Esophagus muscularis mucosa (tissue), 4 donors: ENCODE results near the gene KLF12. TPM values are rescaled to one million over a fixed set of nuclear protein-coding genes. Genes with fewer than 3 reads are reported as not detected.

Experiments
- DNase-seq: peaks from one replicate; pipeline ENCODE4 v3.0.0-alpha.2; 2017; ENCODE audit errors: extremely low spot score
- H3K27ac ChIP-seq, 4 donors: fragments of 200-600 bp; sonication (generic); replicated peaks in 1 of 4; 1 replicate in 3 of 4; 2 replicates in 1 of 4; pipeline ENCODE4 v1.5.1; 2016 to 2019; ENCODE audit warnings: mild to moderate bottlenecking in 1 of 4
- H3K27me3 ChIP-seq, 4 donors: fragments of 200-600 bp; sonication (generic); one replicate each; pipeline versions ENCODE4 v1.5.1 to v1.6.0; 2016 to 2019
- H3K36me3 ChIP-seq, 4 donors: fragments of 200-600 bp; sonication (generic); one replicate each; pipeline ENCODE4 v1.5.1; 2016 to 2019
- H3K4me1 ChIP-seq, 4 donors: fragments of 200-600 bp; sonication (generic); one replicate each; pipeline ENCODE4 v1.5.1; 2016 to 2019
- H3K4me3 ChIP-seq, 4 donors: fragments of 200-600 bp; sonication (generic); 1 replicate in 2 of 4; 2 replicates in 2 of 4; pipeline ENCODE4 v1.5.1; 2016 to 2019; ENCODE audit warnings: mild to moderate bottlenecking in 4 of 4, moderate library complexity in 1 of 4
- H3K9me3 ChIP-seq, 4 donors: fragments of 200-600 bp; sonication (generic); 1 replicate in 3 of 4; 2 replicates in 1 of 4; pipeline ENCODE4 v1.5.1; 2016 to 2019
- EP300 ChIP-seq: sonication (generic); formaldehyde crosslinking; IDR thresholded peaks from one replicate; pipeline ENCODE4 v1.6.1; 2017; ENCODE audit warnings: antibody characterized with exemption
- POLR2A ChIP-seq: fragments of 450-650 bp; IDR thresholded peaks from one replicate; pipeline ENCODE4 v1.6.1; 2017; ENCODE audit warnings: antibody characterized with exemption, moderate library complexity, mild to moderate bottlenecking, low read depth
- POLR2AphosphoS5 ChIP-seq, 2 donors: sonication (generic); formaldehyde crosslinking; IDR thresholded peaks; one replicate each; pipeline ENCODE4 v1.6.1; 2017; ENCODE audit warnings: antibody characterized with exemption in 2 of 2
- WGBS: methylation state at CpG from one replicate; pipeline ENCODE4 v1.1.5; 2018; 5-methylcytosine and 5-hydroxymethylcytosine counted together
- intact Hi-C: fragments of 100-400 bp; cut with DNase I; formaldehyde crosslinking; loops from one replicate; pipeline ENCODE4 v1.15.1; 2023
- total RNA-seq, 4 donors: library from RNA; depleted of rRNA; stranded (reverse); fragments of >200 nt; gene quantifications; one replicate each; pipeline versions ENCODE4 v1.1.0 to v1.2.1, GENCODE V29; 2016
- TF ChIP-seq, protein P1 (sequence below), 3 experiments: fragments of 200-600 bp in 2 of 3; fragments of 450-650 bp in 1 of 3; sonication (generic) in 2 of 3; IDR thresholded peaks; one replicate each; pipeline ENCODE4 v1.5.1; 2017 to 2019; ENCODE audit warnings: antibody characterized with exemption in 3 of 3, mild to moderate bottlenecking in 2 of 3, moderate library complexity in 1 of 3

The KLF12 gene
- total RNA-seq, 4 donors from 2014 or later = 13.8 to 20.7 (median 17.0) TPM

DNA sequence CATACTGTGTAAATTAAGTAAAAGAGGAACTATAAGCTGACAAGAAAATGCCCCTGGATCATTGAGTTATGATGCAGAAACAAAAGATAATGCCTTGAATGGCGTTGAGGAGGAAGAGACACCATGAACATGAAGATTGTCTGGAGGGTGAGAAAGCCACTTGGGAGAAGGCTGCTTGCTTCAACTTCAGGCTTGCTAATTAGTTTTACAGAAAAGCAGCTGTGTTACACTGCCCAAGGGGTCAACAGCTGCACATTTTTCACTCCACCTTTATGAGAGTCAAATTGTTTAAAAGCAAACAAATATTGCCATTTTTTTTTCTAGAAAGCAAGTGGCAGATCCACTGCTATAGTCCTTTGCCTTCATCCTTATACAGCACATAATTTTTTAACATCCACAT lies 35.5 kb upstream of the KLF12 start:
- intact Hi-C loops = no loop called here
- no peaks in the 10 kb centered on the region for H3K36me3 ChIP-seq
- no peaks in the 10 kb centered on the region for H3K27me3 ChIP-seq
- no peak overlapping the region for H3K4me3 ChIP-seq
- no peak for DNase-seq
- H3K9me3 ChIP-seq = no peaks in the 10 kb centered on the region
- H3K27ac ChIP-seq = no peak overlapping the region
- TF ChIP-seq EP300 (no peak), POLR2AphosphoS5 (IDR thresholded peaks at IDR 0.05) (no peak), POLR2A (no peak)
- TF ChIP-seq, protein P1, sequence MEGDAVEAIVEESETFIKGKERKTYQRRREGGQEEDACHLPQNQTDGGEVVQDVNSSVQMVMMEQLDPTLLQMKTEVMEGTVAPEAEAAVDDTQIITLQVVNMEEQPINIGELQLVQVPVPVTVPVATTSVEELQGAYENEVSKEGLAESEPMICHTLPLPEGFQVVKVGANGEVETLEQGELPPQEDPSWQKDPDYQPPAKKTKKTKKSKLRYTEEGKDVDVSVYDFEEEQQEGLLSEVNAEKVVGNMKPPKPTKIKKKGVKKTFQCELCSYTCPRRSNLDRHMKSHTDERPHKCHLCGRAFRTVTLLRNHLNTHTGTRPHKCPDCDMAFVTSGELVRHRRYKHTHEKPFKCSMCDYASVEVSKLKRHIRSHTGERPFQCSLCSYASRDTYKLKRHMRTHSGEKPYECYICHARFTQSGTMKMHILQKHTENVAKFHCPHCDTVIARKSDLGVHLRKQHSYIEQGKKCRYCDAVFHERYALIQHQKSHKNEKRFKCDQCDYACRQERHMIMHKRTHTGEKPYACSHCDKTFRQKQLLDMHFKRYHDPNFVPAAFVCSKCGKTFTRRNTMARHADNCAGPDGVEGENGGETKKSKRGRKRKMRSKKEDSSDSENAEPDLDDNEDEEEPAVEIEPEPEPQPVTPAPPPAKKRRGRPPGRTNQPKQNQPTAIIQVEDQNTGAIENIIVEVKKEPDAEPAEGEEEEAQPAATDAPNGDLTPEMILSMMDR (IDR thresholded peaks at IDR 0.05) = no peak
- no peaks in the 10 kb centered on the region for H3K4me1 ChIP-seq
- 59% methylated on average over 1 of the region's 1 CpG for WGBS

DNA sequence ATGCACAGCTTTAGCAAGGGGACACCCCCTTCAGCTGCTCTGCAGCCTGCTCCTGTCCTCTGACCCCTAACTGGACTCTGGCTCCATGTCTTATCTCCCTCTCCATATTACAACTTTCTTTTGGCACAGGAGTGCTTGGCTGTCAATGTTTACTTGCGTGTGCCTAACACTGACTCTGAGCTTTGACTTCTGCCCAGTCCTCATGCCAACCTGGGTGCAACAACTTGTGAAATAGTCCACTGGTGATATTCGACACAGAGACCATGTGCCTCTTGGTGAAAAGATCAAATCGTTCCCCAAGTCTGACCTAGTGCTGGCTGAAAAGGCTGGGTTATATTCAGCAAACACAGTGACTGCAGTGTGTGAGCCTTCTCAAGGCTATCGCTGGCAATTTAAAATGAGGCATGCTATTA lies 34.1 kb upstream of the KLF12 start:
- no peak overlapping the region for H3K27ac ChIP-seq
- no peaks in the 10 kb centered on the region for H3K27me3 ChIP-seq
- 75% methylated on average over 4 of the region's 4 CpGs for WGBS
- no peaks in the 10 kb centered on the region for H3K4me1 ChIP-seq
- no peak for DNase-seq
- no peaks in the 10 kb centered on the region for H3K36me3 ChIP-seq
- H3K9me3 ChIP-seq = no peaks in the 10 kb centered on the region
- intact Hi-C loops = no loop called here
- H3K4me3 ChIP-seq = no peak overlapping the region
- TF ChIP-seq EP300 = no peak
- TF ChIP-seq, protein P1 (IDR thresholded peaks at IDR 0.05) = no peak

DNA sequence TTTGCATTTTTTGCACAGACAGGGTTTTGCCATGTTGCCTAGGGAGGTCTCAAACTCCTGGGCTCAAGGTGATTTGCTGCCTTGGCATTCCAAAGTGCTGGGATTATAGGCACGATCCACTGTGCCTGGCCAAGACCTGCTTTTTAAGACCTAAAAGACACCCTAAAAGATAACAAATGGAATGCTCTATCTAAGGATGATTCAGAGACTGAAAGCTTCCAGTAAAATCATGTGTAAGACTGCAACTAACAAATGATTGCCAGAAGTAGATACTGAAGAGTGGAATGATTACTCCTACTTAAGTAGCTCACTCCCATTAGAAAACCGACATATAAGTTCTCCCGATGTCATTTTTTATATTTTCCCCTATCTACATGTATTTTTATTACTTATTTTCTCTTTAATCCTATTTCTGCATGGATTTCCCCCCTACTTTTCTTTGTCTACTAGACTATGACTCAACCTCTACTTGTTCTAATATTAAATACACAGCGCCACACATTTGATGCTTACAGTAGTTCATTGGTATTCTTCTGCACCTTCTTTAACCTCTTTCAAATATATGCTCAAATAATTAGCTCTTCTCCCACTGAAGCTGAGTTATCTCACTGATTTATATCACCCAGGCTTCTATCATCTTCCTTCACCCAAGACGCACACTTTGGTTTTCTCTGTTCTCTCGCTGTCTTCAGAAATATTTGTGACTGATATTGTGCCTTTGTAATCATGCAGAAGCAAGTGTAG lies 32.2 kb upstream of the KLF12 start:
- Histone ChIP-seq H3K4me3 (no peak overlapping the region), H3K27me3 (no peaks in the 10 kb centered on the region), H3K27ac (no peak overlapping the region), H3K36me3 (no peaks in the 10 kb centered on the region), H3K9me3 (no peaks in the 10 kb centered on the region), H3K4me1 (no peaks in the 10 kb centered on the region)
- no peak for TF ChIP-seq EP300
- no peak for TF ChIP-seq POLR2AphosphoS5 (IDR thresholded peaks at IDR 0.05)
- TF ChIP-seq, protein P1 (IDR thresholded peaks at IDR 0.05) = no peak
- TF ChIP-seq POLR2A = no peak
- intact Hi-C loops = no loop called here
- DNase-seq = no peak
- WGBS = 95% methylated on average over 6 of the region's 6 CpGs

DNA sequence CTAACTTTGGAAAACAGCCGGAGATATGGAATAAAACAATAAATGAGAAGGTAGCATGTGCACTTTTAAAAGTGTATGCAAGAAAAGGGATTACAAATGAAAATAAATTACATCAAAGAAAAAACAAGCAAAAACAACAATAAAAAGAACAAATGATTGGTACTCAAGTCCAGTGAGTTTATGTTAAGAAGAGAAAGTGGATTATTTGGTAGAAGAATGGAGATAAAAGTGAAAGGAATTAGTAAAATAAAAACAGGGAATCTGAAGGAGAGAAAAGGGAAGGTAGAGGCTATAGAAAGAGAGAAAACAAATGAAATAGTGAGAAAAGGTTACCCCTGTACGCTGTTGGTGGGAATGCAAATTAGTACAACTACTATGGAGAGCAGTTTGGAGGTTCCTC lies 28.6 kb upstream of the KLF12 start:
- Histone ChIP-seq H3K4me1 (no peaks in the 10 kb centered on the region), H3K9me3 (no peaks in the 10 kb centered on the region), H3K27ac (no peak overlapping the region), H3K4me3 (no peak overlapping the region), H3K27me3 (no peaks in the 10 kb centered on the region), H3K36me3 (no peaks in the 10 kb centered on the region)
- intact Hi-C loops = no loop called here
- TF ChIP-seq POLR2AphosphoS5 (IDR thresholded peaks at IDR 0.05) (no peak), POLR2A (no peak), EP300 (no peak)
- TF ChIP-seq, protein P1 (IDR thresholded peaks at IDR 0.05) = no peak
- 97% methylated on average over 2 of the region's 2 CpGs for WGBS
- no peak for DNase-seq

DNA sequence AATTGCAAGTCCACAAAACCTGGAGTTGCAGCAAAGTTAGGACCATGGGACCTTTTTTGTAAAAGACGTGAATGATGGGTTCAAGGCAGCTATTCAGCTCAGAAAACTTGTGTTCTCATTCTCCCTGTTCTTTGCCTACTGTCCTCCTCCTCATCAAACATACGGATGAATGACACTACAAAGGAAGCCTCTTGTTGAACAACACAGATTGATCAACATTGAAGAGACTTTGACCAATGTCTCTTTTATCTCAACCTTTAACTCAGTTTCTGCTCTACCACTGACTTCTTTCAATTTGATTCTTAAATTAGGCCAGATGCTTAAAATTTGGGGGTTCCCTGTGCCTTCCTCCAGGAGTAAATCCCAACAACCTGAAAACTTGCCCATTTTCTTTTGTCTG lies 27.9 kb upstream of the KLF12 start:
- 96% methylated on average over 2 of the region's 2 CpGs for WGBS
- no peak for DNase-seq
- no peaks in the 10 kb centered on the region for H3K36me3 ChIP-seq
- H3K27ac ChIP-seq = no peak overlapping the region
- H3K4me1 ChIP-seq = no peaks in the 10 kb centered on the region
- H3K27me3 ChIP-seq = no peaks in the 10 kb centered on the region
- intact Hi-C loops = no loop called here
- H3K4me3 ChIP-seq = no peak overlapping the region
- H3K9me3 ChIP-seq = no peaks in the 10 kb centered on the region
- TF ChIP-seq POLR2AphosphoS5 (IDR thresholded peaks at IDR 0.05) (no peak), POLR2A (no peak), EP300 (no peak)
- TF ChIP-seq, protein P1 (IDR thresholded peaks at IDR 0.05) = no peak
